ENCODE results near the gene INPP5D. TPM values are rescaled to one million over a fixed set of nuclear protein-coding genes. Genes with fewer than 3 reads are reported as not detected.

The INPP5D gene
- total and polyA plus RNA-seq, 2 of the 13 experiments (the other 11 are each of a cell fraction or from before 2014, with no cell fraction given) = 16.7 to 18.0 TPM

- TF ChIP-seq PHF21A (CRISPR knock-in tag; IDR thresholded peaks at IDR 0.05) (no peak), ZNF234 (CRISPR knock-in tag; conservative IDR thresholded peaks at IDR 0.05) (no peak), ZNF354B (CRISPR knock-in tag; IDR thresholded peaks at IDR 0.05) (no peak), ATM (IDR thresholded peaks at IDR 0.05; ENCODE audit: borderline replicate concordance) (peak; percentile 34; the same call in 1 of the 2 replicates), ZNF580 (CRISPR knock-in tag; IDR thresholded peaks at IDR 0.05; ENCODE audit: borderline replicate concordance, low read depth) (no peak), PCBP2 (optimal IDR thresholded peaks at IDR 0.05; ENCODE audit: low read depth, low read length, poor library complexity, severe bottlenecking) (no peak), NR3C1 (CRISPR knock-in tag; IDR thresholded peaks at IDR 0.05) (no peak), ZNF512B (CRISPR knock-in tag; IDR thresholded peaks at IDR 0.05; ENCODE audit: borderline replicate concordance) (no peak), ZSCAN25 (CRISPR knock-in tag; IDR thresholded peaks at IDR 0.05) (no peak), ZNF770 (CRISPR knock-in tag; IDR thresholded peaks at IDR 0.05) (no peak), TERF1 (CRISPR knock-in tag; IDR thresholded peaks at IDR 0.05) (no peak), SYNCRIP (IDR thresholded peaks at IDR 0.05; ENCODE audit: insufficient read depth, low read depth, low read length) (no peak), ZNF609 (CRISPR knock-in tag; IDR thresholded peaks at IDR 0.05; ENCODE audit: borderline replicate concordance) (no peak), ERF (CRISPR knock-in tag; IDR thresholded peaks at IDR 0.05) (no peak), KLF16 (CRISPR knock-in tag; IDR thresholded peaks at IDR 0.05) (no peak), THAP11 (CRISPR knock-in tag; IDR thresholded peaks at IDR 0.05) (no peak)
Observed at GRCh38 chr2:233035426-233036161, 24.5 kb upstream of the INPP5D start (continued).
